GM18498 (cell line): Measurements from ENCODE around the gene IKZF4.
A peak's percentile ranks its signal among the peaks of the same experiment; 100 is the strongest.
"Not testable (repeated sequence)": the region's sequence is repeated elsewhere in the genome, so short reads cannot be mapped to it uniquely, and the experiment has no call there.

ENCODE experiments used
- ATAC-seq: cut with Tn5 transposase; IDR thresholded peaks from one replicate; pipeline ENCODE4 v1.9.1; 2021; ENCODE audit warnings: mild to moderate bottlenecking, moderate library complexity; ENCODE audit not compliant: unreplicated experiment

The IKZF4 gene

GRCh38 chr12:55997535-55997859, 23.3 kb upstream of the IKZF4 start:
- peak; percentile 2 for ATAC-seq

DNA sequence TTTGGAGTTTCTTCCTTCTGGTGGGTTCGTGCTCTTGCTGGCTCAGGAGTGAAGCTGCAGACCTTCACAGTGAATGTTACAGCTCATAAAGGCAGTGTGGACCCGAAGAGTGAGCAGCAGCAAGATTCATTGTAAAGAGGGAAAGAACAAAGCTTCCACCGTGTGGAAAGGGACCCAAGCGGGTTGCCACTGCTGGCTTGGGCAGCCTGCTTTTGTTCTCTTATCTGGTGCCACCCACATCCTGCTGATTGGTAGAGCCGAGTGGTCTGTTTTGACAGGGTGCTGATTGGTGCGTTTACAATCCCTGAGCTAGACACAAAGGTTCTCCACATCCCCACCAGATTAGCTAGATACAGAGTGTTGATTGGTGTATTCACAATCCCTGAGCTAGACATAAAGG, 21.3 kb upstream of the IKZF4 start:
- not testable (repeated sequence) for ATAC-seq

DNA sequence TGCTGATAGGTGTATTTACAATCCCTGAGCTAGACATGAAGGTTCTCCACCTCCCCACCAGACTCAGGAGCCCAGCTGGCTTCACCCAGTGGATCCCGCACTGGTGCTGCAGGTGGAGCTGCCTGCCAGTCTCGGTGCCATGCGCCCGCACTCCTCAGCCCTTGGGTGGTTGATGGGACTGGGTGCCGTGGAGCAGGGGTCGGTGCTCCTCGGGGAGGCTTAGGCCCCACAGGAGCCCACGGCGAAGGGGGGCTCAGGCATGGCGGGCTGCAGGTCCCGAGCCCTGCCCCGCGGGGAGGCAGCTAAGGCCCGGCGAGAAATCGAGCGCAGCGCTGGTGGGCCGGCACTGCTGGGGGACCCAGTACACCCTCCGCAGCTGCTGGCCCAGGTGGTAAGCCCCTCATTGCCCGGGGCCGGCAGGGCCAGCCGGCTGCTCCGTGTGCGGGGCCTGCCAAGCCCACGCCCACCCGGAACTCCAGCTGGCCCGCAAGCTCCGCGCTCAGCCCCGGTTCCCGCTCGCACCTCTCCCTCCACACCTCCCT, 20.8 kb upstream of the IKZF4 start:
- not testable (repeated sequence) for ATAC-seq

DNA sequence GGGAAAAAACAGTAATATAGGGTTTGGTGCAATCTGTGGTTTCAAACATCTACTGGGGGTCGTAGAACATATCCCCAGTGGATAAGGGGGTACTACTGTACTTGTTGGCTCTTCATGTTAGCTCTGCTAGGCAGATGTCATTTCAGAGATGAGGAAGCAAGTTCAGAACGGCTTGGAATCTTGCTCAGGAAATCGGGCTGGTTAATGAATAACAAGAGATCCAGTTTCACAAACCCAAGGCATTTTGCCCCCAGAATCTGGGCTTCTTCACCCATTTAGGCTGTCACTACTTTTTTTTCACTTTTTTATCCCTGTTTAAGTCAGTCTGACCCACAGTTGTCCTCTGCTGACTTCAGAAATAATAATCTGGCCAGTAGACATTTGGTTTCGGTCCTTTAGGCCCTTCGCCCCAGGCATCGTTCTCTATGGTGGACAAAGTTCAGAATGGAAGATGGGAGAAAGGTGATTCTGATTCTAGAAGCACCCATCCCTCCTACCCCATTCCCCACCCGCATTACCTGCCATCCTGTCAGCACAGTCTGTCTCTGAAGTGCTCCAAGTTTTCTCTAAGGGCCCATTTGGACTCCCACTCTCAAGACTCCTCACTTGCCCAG, 19.2 kb upstream of the IKZF4 start:
- no peak for ATAC-seq

DNA sequence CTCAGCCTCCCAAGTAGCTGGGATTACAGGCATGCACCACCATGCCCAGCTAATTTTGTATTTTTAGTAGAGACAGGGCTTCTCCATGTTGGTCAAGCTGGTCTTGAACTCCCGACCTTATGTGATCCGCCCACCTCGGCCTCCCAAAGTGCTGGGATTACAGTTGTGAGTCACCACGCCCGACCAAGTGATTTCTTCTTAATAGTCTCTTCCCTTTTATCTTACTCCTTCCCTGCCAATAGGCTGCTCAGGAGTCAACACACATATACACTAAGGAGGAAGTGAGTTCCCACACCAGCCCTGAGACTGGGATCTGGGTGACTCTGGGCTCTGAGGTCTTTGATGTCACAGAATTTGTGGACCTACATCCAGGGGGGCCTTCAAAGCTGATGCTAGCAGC, 17.5 kb upstream of the IKZF4 start:
- ATAC-seq = not testable (repeated sequence)

DNA sequence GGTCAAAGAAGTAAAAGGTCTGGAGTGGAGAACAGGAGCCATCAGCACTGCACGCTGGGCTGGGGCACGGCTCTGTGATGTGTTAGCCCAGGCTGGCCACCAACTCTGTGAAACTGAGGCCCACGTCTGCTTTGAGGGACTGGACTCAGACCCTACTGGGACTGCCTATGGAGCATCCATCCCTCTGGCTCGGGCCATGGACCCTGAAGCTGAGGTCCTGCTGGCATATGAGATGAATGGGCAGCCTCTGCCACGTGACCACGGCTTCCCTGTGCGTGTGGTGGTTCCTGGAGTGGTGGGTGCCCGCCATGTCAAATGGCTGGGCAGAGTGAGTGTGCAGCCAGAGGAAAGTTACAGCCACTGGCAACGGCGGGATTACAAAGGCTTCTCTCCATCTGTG, 16.6 kb upstream of the IKZF4 start:
- no peak for ATAC-seq

- ATAC-seq = peak; percentile 58
Measured at GRCh38 chr12:56007564-56008559, 13.0 kb upstream of the IKZF4 start.

- no peak for ATAC-seq
Measured at GRCh38 chr12:56010111-56010570, 10.7 kb upstream of the IKZF4 start.

GRCh38 chr12:56011509-56012090, 9.2 kb upstream of the IKZF4 start:
- ATAC-seq = no peak

DNA sequence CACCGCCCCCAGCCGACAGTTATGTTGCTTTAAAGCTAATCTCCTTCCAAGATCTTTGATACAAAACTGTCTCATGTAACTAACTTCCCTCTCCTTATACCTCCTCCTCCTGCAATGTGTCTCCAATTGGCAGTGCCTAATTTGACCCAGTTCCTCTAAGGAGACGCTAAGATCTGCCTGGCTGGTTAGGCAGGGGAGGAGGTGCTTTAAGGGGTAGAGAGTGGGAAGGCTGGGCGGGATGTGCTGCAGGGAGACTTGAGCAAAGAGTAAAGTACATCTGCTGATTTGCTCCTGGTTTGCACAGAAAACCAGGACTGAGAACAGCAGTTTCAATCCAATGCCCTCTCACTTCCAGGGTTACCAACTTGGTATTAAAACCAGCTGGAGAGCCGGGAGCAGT, 7.4 kb upstream of the IKZF4 start:
- ATAC-seq = no peak

DNA sequence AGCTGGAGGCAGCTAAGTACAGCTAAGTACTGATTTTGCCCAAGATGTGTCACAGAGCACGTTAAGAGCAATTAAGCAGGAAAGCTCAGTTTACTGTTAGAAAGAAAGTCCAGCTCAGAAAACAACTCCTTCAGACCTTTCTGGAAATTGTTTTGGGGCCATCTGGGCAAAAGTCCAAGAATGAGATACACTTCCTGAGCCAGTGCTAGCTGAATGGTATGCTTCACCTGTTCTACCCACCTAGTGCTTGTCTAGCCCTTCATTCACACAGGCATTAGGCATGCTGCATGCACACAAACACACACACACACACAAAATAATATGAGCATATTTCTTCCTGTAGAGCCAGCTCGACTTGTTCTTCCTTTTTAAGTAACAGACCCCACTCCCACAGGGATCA, 6.6 kb upstream of the IKZF4 start:
- no peak for ATAC-seq

DNA sequence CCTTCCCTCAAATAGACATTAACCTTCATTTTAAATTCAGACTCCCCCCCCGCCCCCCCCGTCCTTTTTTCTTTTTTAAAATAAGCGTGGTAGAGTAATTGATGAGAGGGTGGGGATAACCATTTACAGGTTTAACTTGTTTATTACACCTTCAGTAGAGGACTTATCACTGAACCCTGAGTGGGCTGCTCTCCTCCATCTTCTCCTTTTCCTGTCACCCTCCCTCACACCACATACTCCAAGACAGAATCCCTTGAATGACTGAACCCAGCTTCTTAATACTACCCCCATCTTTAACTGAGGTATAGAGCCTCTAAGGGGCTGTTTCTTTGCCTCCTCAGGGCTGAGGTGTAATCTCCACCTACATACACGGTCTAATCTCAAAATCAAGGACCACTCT, 3.7 kb upstream of the IKZF4 start:
- ATAC-seq = no peak

GRCh38 chr12:56018356-56018755, 2.5 kb upstream of the IKZF4 start:
- no peak for ATAC-seq

- no peak for ATAC-seq
Measured at GRCh38 chr12:56021889-56022497, 1.1 kb downstream of the IKZF4 start.

GRCh38 chr12:56028511-56029165, 7.8 kb downstream of the IKZF4 start:
- no peak for ATAC-seq

DNA sequence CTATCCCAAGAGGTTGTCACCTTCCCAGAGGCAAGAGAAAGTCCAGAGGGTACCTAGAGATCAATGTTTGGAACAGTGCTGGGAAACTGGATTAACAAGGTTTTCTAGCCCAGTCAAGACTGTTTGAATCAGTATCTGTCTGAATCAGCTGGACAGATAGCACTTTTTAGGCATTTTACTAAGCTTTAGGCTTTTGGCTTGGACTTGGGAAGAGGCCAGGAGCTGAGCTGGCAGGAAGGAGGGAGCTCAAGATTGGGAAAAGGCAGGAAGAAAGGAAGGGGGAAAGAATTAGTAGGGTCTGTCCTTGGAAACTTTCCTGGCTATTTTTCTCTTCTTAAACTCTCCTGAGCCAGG, 8.3 kb downstream of the IKZF4 start:
- ATAC-seq = no peak

DNA sequence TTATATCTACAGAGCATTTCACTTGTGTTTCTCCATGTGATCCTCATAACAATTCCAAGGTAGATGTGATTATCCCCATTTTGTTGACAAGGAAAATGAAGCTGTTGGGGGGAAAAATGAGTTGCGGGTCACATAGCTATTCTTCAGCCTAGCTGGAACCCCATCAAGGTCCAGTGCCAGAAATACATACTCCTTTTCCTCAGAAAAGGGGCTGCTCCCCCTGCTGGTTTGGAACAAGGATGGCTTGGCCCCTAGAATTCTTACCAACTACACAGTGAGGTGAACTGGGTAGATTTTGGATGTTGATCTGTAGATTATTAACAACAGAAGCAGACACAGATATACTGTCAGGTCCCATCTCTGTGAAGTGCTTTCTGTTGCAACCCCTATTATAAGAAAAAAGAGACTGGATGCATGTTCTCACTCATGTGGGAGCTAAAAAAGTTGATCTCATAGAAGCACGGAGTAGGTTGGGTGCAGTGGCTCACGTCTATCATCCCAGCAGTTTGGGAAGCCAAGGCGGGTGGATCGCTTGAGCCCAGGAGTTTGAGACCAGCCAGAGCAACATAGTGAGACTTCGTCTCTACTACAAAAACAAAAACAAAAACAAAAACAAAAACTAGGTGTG, 8.9 kb downstream of the IKZF4 start:
- ATAC-seq = no peak

GRCh38 chr12:56031987-56032386, 11.1 kb downstream of the IKZF4 start:
- no peak for ATAC-seq

- ATAC-seq = no peak
Measured at GRCh38 chr12:56034586-56035332, 13.9 kb downstream of the IKZF4 start.

DNA sequence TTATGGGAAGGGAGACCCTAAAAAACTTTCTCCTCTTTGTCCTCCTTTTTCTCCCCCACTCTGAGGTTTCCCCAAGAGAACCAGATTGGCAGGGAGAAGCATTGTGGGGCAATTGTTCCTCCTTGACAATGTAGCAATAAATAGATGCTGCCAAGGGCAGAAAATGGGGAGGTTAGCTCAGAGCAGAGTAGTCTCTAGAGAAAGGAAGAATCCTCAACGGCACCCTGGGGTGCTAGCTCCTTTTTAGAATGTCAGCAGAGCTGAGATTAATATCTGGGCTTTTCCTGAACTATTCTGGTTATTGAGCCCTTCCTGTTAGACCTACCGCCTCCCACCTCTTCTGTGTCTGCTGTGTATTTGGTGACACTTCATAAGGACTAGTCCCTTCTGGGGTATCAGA, 16.3 kb downstream of the IKZF4 start:
- no peak for ATAC-seq
